HepG2 (cell line): Measurements from ENCODE around the gene GSTM1. TPM values are rescaled to one million over a fixed set of nuclear protein-coding genes. Genes with fewer than 3 reads are reported as not detected.

Experiments
- ARID3A ChIP-seq: IDR thresholded peaks from 2 replicates; pipeline ENCODE4 v1.6.1; 2012; ENCODE audit warnings: low read depth, low read length, improper control_type of control experiment
- CHD2 ChIP-seq: IDR thresholded peaks from 2 replicates; pipeline ENCODE4 v1.6.1; 2011; ENCODE audit warnings: low read depth, low read length, improper control_type of control experiment
- DNMT3B ChIP-seq: conservative IDR thresholded peaks from 2 replicates; pipeline ENCODE4 v1.6.1; 2016; ENCODE audit warnings: missing biosample characterization, control low read depth
- GMEB1 ChIP-seq: sonication (generic); formaldehyde crosslinking; IDR thresholded peaks from 2 replicates; pipeline ENCODE4 v1.5.1; 2020; ENCODE audit warnings: missing genetic modification reagents, mild to moderate bottlenecking, borderline replicate concordance
- TERF1 ChIP-seq: sonication (generic); formaldehyde crosslinking; IDR thresholded peaks from 2 replicates; pipeline ENCODE4 v1.8.0; 2022; ENCODE audit warnings: mild to moderate bottlenecking, missing genetic modification reagents, moderate library complexity
- ZBTB14 ChIP-seq: sonication (generic); formaldehyde crosslinking; IDR thresholded peaks from 2 replicates; pipeline ENCODE4 v1.4.0; 2020; ENCODE audit warnings: missing genetic modification reagents
- ZBTB40 ChIP-seq, 2 experiments: fragments of 450-650 bp in 1 of 2; sonication (generic) in 1 of 2; formaldehyde crosslinking in 1 of 2; IDR thresholded peaks; 2 replicates each; pipeline versions ENCODE4 v1.6.1 to v1.8.0; 2016 to 2022; ENCODE audit warnings: antibody characterized with exemption in 1 of 2, mild to moderate bottlenecking in 1 of 2, missing genetic modification reagents in 1 of 2
- ZNF337 ChIP-seq: sonication (generic); formaldehyde crosslinking; IDR thresholded peaks from 2 replicates; pipeline ENCODE4 v1.5.1; 2020; ENCODE audit warnings: missing genetic modification reagents, low read depth, mild to moderate bottlenecking, borderline replicate concordance
- ZNF543 ChIP-seq: sonication (generic); formaldehyde crosslinking; IDR thresholded peaks from 2 replicates; pipeline ENCODE4 v1.4.0; 2020; ENCODE audit warnings: mild to moderate bottlenecking, missing genetic modification reagents
- ZNF580 ChIP-seq: IDR thresholded peaks from 2 replicates; pipeline ENCODE4 v1.6.1; 2016; ENCODE audit warnings: low read depth, borderline replicate concordance
- ZNF746 ChIP-seq: sonication (generic); formaldehyde crosslinking; IDR thresholded peaks from 2 replicates; pipeline ENCODE4 v1.8.0; 2022; ENCODE audit warnings: mild to moderate bottlenecking, missing genetic modification reagents
- polyA plus RNA-seq, 8 experiments: library from polyadenylated mRNA; depleted of rRNA in 3 of 8; stranded (reverse) in 7 of 8; unstranded in 1 of 8; fragments of >200 nt; fragmentation: Illumina TruSeq in 4 of 8; extraction: Trizol in 4 of 8; gene quantifications; 2 replicates each; pipeline versions ENCODE4 v1.2.1 to v1.2.3, GENCODE V29; 2011 to 2016; ENCODE audit warnings: low read depth in 4 of 8, missing spikeins in 1 of 8, mixed read lengths in 1 of 8; ENCODE audit not compliant: insufficient read depth in 1 of 8
- total RNA-seq, 5 experiments: library from RNA; depleted of rRNA; stranded (reverse); fragments of >200 nt; fragmentation: Illumina TruSeq; extraction: Trizol; gene quantifications; 2 replicates each; pipeline ENCODE4 v1.2.3, GENCODE V29; 2016; ENCODE audit warnings: low read depth in 1 of 5

The GSTM1 gene
- total and polyA plus RNA-seq, 2 of the 13 experiments (the other 11 are each of a cell fraction or from before 2014, with no cell fraction given): 0.42 TPM; not detected in 1

- peak; percentile 40; the same call in 1 of the 2 replicates for TF ChIP-seq ZNF580
- no peak for TF ChIP-seq DNMT3B
- TF ChIP-seq ZNF746 (CRISPR knock-in tag): no peak
- TF ChIP-seq ZBTB14 (CRISPR knock-in tag): no peak
- TF ChIP-seq CHD2: no peak
- TF ChIP-seq ZNF337 (CRISPR knock-in tag): peak; percentile 76; the same call in 1 of the 2 replicates
- no peak for TF ChIP-seq ZBTB40 (IDR thresholded peaks at IDR 0.05)
- TF ChIP-seq ZBTB40 (CRISPR knock-in tag; IDR thresholded peaks at IDR 0.05): peak; percentile 29; the same call in 1 of the 2 replicates
- TF ChIP-seq ARID3A: no peak
- no peak for TF ChIP-seq TERF1
- peak; percentile 92; the same call in 1 of the 2 replicates for TF ChIP-seq ZNF543 (CRISPR knock-in tag)
- TF ChIP-seq GMEB1 (CRISPR knock-in tag): peak; percentile 67; the same call in 1 of the 2 replicates
These were observed 31.8 kb upstream of the GSTM1 start, which contains the start of gene GSTM4 (continued) for GRCh38 chr1:109655615-109656519.
